ENCODE measurements around the gene HCK. TPM values are rescaled to one million over a fixed set of nuclear protein-coding genes. Genes with fewer than 3 reads are reported as not detected.

The HCK gene
- total and polyA plus RNA-seq, 2 donors (not counting 1 experiment from before 2014, with no cell fraction given): not detected

- H3K27me3 ChIP-seq (ENCODE audit: control insufficient read depth, insufficient read depth, low read length): no peaks in the 10 kb centered on the region
- no peak overlapping the region for H3K27ac ChIP-seq (ENCODE audit: insufficient read depth, low read length)
- no peaks in the 10 kb centered on the region for H3K9me3 ChIP-seq (ENCODE audit: control insufficient read depth, insufficient read depth, low read depth, low read length)
- TF ChIP-seq, protein P1, sequence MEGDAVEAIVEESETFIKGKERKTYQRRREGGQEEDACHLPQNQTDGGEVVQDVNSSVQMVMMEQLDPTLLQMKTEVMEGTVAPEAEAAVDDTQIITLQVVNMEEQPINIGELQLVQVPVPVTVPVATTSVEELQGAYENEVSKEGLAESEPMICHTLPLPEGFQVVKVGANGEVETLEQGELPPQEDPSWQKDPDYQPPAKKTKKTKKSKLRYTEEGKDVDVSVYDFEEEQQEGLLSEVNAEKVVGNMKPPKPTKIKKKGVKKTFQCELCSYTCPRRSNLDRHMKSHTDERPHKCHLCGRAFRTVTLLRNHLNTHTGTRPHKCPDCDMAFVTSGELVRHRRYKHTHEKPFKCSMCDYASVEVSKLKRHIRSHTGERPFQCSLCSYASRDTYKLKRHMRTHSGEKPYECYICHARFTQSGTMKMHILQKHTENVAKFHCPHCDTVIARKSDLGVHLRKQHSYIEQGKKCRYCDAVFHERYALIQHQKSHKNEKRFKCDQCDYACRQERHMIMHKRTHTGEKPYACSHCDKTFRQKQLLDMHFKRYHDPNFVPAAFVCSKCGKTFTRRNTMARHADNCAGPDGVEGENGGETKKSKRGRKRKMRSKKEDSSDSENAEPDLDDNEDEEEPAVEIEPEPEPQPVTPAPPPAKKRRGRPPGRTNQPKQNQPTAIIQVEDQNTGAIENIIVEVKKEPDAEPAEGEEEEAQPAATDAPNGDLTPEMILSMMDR (conservative IDR thresholded peaks at IDR 0.05 in 1 of 2, IDR thresholded peaks at IDR 0.05 in 1 of 2; ENCODE audit: low read depth in 1 of 2, low read length in 2 of 2): no peak
- TF ChIP-seq EZH2 (IDR thresholded peaks at IDR 0.05; ENCODE audit: low read length, missing control alignments): no peak
- H2AFZ ChIP-seq (ENCODE audit: low read length): no peak overlapping the region
- no peak overlapping the region for H3K9ac ChIP-seq (ENCODE audit: insufficient read depth, low read length)
- peaks cover 42% of the 10 kb centered on the region for H3K36me3 ChIP-seq (ENCODE audit: control insufficient read depth, insufficient read depth, low read length)
- no peak overlapping the region for H3K4me3 ChIP-seq (replicated peaks in 1 of 4; ENCODE audit: control extremely low read depth in 1 of 4, insufficient read depth in 1 of 4, low read depth in 3 of 4, low read length in 4 of 4)
- no peaks in the 10 kb centered on the region for H3K79me2 ChIP-seq (ENCODE audit: control insufficient read depth, insufficient read depth, low read length)
- no peaks in the 10 kb centered on the region for H3K4me1 ChIP-seq (ENCODE audit: control insufficient read depth, extremely low read depth, insufficient read depth, low read length)
- H3K4me2 ChIP-seq (ENCODE audit: extremely low read depth, insufficient read depth, low read length): no peak overlapping the region
- H4K20me1 ChIP-seq (ENCODE audit: control insufficient read depth, extremely low read depth, insufficient read depth, low read length): no peaks in the 10 kb centered on the region
- DNase-seq (ENCODE audit: low read depth in 2 of 2): no peak
Measured at GRCh38 chr20:32142088-32142487, 90.0 kb downstream of the HCK start.

GRCh38 chr20:32142991-32143390, 90.9 kb downstream of the HCK start:
- Histone ChIP-seq H3K9me3 (ENCODE audit: control insufficient read depth, insufficient read depth, low read depth, low read length) (no peaks in the 10 kb centered on the region), H3K4me2 (ENCODE audit: extremely low read depth, insufficient read depth, low read length) (no peak overlapping the region), H3K27ac (ENCODE audit: insufficient read depth, low read length) (no peak overlapping the region), H3K79me2 (ENCODE audit: control insufficient read depth, insufficient read depth, low read length) (no peaks in the 10 kb centered on the region), H2AFZ (ENCODE audit: low read length) (no peak overlapping the region), H3K27me3 (ENCODE audit: control insufficient read depth, insufficient read depth, low read length) (no peaks in the 10 kb centered on the region), H3K36me3 (ENCODE audit: control insufficient read depth, insufficient read depth, low read length) (peaks cover 38% of the 10 kb centered on the region), H3K9ac (ENCODE audit: insufficient read depth, low read length) (no peak overlapping the region), H3K4me1 (ENCODE audit: control insufficient read depth, extremely low read depth, insufficient read depth, low read length) (no peaks in the 10 kb centered on the region), H4K20me1 (ENCODE audit: control insufficient read depth, extremely low read depth, insufficient read depth, low read length) (no peaks in the 10 kb centered on the region), H3K4me3 (replicated peaks in 1 of 4; ENCODE audit: control extremely low read depth in 1 of 4, insufficient read depth in 1 of 4, low read depth in 3 of 4, low read length in 4 of 4) (no peak overlapping the region)
- TF ChIP-seq, protein P1 (conservative IDR thresholded peaks at IDR 0.05 in 1 of 2, IDR thresholded peaks at IDR 0.05 in 1 of 2; ENCODE audit: low read depth in 1 of 2, low read length in 2 of 2): no peak
- TF ChIP-seq EZH2 (IDR thresholded peaks at IDR 0.05; ENCODE audit: low read length, missing control alignments): no peak
- no peak for DNase-seq (ENCODE audit: low read depth in 2 of 2)

DNA sequence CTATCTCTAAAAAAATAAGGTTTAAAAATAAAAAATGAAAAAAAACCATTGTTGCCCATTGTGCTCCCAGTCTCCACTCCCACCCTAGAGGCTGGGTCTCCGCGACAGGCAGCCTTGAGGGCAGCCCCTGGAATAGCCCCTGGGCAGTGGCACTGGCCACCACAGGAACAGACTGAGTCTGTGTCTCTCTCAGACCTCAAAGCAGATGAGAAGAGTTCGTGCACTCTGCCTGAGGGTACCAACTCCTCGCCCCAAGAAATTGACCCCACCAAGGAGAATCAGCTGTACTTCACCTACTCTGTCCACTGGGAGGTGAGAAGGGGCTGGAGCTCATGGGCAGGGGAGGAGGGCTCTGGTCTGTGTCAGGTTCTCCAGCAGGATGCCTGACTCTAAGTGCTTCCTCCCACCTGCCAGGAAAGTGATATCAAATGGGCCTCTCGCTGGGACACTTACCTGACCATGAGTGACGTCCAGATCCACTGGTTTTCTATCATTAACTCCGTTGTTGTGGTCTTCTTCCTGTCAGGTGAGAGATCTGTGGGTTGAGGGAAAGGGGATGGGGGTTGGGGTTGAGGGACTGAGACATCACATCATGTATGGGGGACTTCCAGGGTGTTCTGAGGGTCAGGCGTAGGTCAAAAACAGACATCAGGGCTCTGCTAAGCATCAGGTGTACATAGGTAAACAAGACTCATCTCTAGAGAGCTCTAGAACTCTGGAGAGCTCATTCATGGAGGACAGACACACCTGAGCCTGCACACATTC, 93.0 kb downstream of the HCK start:
- Histone ChIP-seq H3K9ac (ENCODE audit: insufficient read depth, low read length) (no peak overlapping the region), H3K27me3 (ENCODE audit: control insufficient read depth, insufficient read depth, low read length) (no peaks in the 10 kb centered on the region), H2AFZ (ENCODE audit: low read length) (no peak overlapping the region), H4K20me1 (ENCODE audit: control insufficient read depth, extremely low read depth, insufficient read depth, low read length) (no peaks in the 10 kb centered on the region), H3K4me2 (ENCODE audit: extremely low read depth, insufficient read depth, low read length) (no peak overlapping the region), H3K36me3 (ENCODE audit: control insufficient read depth, insufficient read depth, low read length) (peaks cover 30% of the 10 kb centered on the region), H3K4me3 (replicated peaks in 1 of 4; ENCODE audit: control extremely low read depth in 1 of 4, insufficient read depth in 1 of 4, low read depth in 3 of 4, low read length in 4 of 4) (no peak overlapping the region), H3K9me3 (ENCODE audit: control insufficient read depth, insufficient read depth, low read depth, low read length) (no peaks in the 10 kb centered on the region), H3K4me1 (ENCODE audit: control insufficient read depth, extremely low read depth, insufficient read depth, low read length) (no peaks in the 10 kb centered on the region), H3K27ac (ENCODE audit: insufficient read depth, low read length) (no peak overlapping the region), H3K79me2 (ENCODE audit: control insufficient read depth, insufficient read depth, low read length) (no peaks in the 10 kb centered on the region)
- TF ChIP-seq, protein P1 (conservative IDR thresholded peaks at IDR 0.05 in 1 of 2, IDR thresholded peaks at IDR 0.05 in 1 of 2; ENCODE audit: low read depth in 1 of 2, low read length in 2 of 2): no peak
- TF ChIP-seq EZH2 (IDR thresholded peaks at IDR 0.05; ENCODE audit: low read length, missing control alignments): no peak
- no peak for DNase-seq (ENCODE audit: low read depth in 2 of 2)
